Osteocyte (in vitro differentiated cells): Measurements from ENCODE around the gene ADI1. TPM values are rescaled to one million over a fixed set of nuclear protein-coding genes. Genes with fewer than 3 reads are reported as not detected.
A peak's percentile ranks its signal among the peaks of the same experiment; 100 is the strongest.
"Not testable (repeated sequence)": the region's sequence is repeated elsewhere in the genome, so short reads cannot be mapped to it uniquely, and the experiment has no call there.

Experiments used
- DNase-seq: peaks from one replicate; pipeline ENCODE4 v3.0.0; 2021; ENCODE audit warnings: mixed read lengths; ENCODE audit not compliant: unreplicated experiment; ENCODE audit errors: extremely low spot score
- H3K27ac Mint-ChIP-seq: one replicate; pipeline ENCODE4 v1.8.0; 2021; ENCODE audit warnings: mild to moderate bottlenecking, mixed read lengths; ENCODE audit not compliant: unreplicated experiment
- H3K27me3 Mint-ChIP-seq: one replicate; pipeline ENCODE4 v1.8.0; 2021; ENCODE audit warnings: mixed read lengths; ENCODE audit not compliant: unreplicated experiment
- H3K36me3 Mint-ChIP-seq: one replicate; pipeline ENCODE4 v1.8.0; 2021; ENCODE audit warnings: mixed read lengths; ENCODE audit not compliant: unreplicated experiment
- H3K4me1 Mint-ChIP-seq: one replicate; pipeline ENCODE4 v1.8.0; 2021; ENCODE audit warnings: mixed read lengths; ENCODE audit not compliant: unreplicated experiment
- H3K4me3 Mint-ChIP-seq: one replicate; pipeline ENCODE4 v1.8.0; 2021; ENCODE audit warnings: mild to moderate bottlenecking, moderate library complexity, mixed read lengths; ENCODE audit not compliant: unreplicated experiment
- H3K9me3 Mint-ChIP-seq: one replicate; pipeline ENCODE4 v1.8.0; 2021; ENCODE audit warnings: mixed read lengths; ENCODE audit not compliant: unreplicated experiment
- CTCF ChIP-seq: fragments of 200-600 bp; sonication (generic); IDR thresholded peaks from 2 replicates; pipeline ENCODE4 v1.5.0; 2021; ENCODE audit warnings: antibody characterized with exemption, mild to moderate bottlenecking, moderate library complexity
- total RNA-seq: library from RNA; stranded (reverse); gene quantifications from 2 replicates; pipeline ENCODE4 v1.2.1, GENCODE V29; 2021

The ADI1 gene
- total RNA-seq, 1 donor from 2014 or later = 54.0 TPM

DNA sequence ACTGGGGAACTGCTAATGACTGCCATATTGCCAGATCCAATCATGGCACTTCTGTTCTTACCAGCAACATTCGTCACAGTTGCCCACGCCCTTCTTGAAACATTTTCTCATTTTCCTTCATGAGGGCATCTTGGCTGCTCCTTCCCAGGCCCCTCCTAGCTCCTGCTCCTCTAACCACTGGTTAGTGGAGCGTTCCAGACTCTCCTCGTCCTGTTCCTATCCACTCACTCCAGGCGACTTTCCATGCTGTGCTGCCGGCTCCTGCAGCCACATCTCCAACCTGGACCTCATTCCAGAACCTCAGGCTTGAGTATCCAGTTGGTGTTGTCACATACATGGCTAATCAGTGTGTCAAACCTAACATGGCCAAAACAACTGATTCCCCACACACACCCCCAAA, 1.3 kb upstream of the ADI1 start:
- no peaks in the 10 kb centered on the region for H3K27me3 Mint-ChIP-seq
- peak; percentile 49 for DNase-seq
- peak overlapping the region; percentile 80 for H3K4me3 Mint-ChIP-seq
- TF ChIP-seq CTCF = no peak
- peaks cover 3% of the 10 kb centered on the region for H3K9me3 Mint-ChIP-seq
- peaks cover 42% of the 10 kb centered on the region for H3K4me1 Mint-ChIP-seq
- peak overlapping the region; percentile 93 for H3K27ac Mint-ChIP-seq
- no peaks in the 10 kb centered on the region for H3K36me3 Mint-ChIP-seq

- Mint-ChIP-seq H3K36me3 (peaks cover 8% of the 10 kb centered on the region), H3K27me3 (no peaks in the 10 kb centered on the region), H3K4me1 (peaks cover 33% of the 10 kb centered on the region), H3K27ac (peak overlapping the region; percentile 93), H3K4me3 (peak overlapping the region; percentile 80), H3K9me3 (peaks cover 4% of the 10 kb centered on the region)
- DNase-seq = peak; percentile 100
- TF ChIP-seq CTCF = no peak
Observed at GRCh38 chr2:3518496-3519254, 656 bp downstream of the ADI1 start.

DNA sequence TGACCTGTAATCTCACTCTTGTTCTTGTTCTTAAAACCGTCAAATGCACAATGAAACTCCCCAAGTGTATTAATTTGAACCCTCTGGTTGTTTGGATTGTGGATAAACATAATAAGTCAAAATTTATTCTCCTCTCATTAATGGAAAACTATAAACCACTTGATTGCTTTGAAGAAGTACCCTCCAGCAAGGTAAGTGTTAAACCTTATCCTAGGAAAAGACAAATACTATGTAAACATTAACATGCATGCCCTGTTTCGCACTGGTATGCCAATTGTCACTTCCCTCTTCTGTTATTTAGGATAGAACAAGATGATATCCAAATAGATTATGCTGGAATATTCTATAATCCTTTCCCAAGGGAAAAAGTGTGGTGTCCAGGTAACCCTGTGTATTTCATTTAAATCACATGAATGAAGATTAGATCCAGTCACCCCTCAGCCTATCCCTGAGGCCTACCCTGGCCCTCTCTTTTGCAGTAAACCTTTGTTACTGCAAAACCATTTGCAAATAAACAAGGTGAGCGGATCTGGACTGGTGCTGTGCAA, 1.3 kb downstream of the ADI1 start:
- TF ChIP-seq CTCF = no peak
- Mint-ChIP-seq H3K27me3 (no peaks in the 10 kb centered on the region), H3K36me3 (peaks cover 13% of the 10 kb centered on the region), H3K9me3 (peaks cover 4% of the 10 kb centered on the region), H3K4me1 (peaks cover 30% of the 10 kb centered on the region), H3K4me3 (peak overlapping the region; percentile 80), H3K27ac (peak overlapping the region; percentile 93)
- no peak for DNase-seq

DNA sequence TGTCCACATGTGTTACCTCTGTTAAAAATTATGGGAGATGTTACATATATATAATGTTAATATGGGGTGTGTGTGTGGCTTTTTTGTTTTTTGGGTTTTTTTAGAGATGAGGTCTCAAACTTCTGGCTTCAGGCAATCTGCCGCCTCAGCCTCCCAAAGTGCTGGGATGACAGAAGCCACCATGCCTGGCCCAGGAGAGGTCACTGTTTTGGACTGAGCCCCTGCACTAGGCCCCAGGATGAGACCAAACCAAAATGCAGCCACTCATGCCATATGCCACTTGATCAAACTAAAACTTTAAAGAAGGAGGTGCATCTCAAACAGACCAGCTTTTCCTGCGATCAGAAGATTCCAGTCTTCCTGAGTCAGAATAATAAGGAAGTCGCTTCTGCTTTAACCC, 2.5 kb downstream of the ADI1 start:
- no peak overlapping the region for H3K4me3 Mint-ChIP-seq
- peaks cover 4% of the 10 kb centered on the region for H3K9me3 Mint-ChIP-seq
- no peak overlapping the region for H3K27ac Mint-ChIP-seq
- no peaks in the 10 kb centered on the region for H3K27me3 Mint-ChIP-seq
- no peak for TF ChIP-seq CTCF
- peak; percentile 27 for DNase-seq
- peaks cover 20% of the 10 kb centered on the region for H3K36me3 Mint-ChIP-seq
- H3K4me1 Mint-ChIP-seq = peaks cover 30% of the 10 kb centered on the region

GRCh38 chr2:3515438-3515837, 3.9 kb downstream of the ADI1 start:
- H3K27me3 Mint-ChIP-seq, H3K27ac Mint-ChIP-seq, H3K9me3 Mint-ChIP-seq, H3K4me3 Mint-ChIP-seq, DNase-seq: not testable (repeated sequence)
- peaks cover 33% of the 10 kb centered on the region for H3K36me3 Mint-ChIP-seq
- H3K4me1 Mint-ChIP-seq = peaks cover 19% of the 10 kb centered on the region
